ENCODE results near the gene PIK3AP1.

PIK3AP1 gene

GRCh38 chr10:96656839-96657238 lies 63.5 kb downstream of the PIK3AP1 start:
- H3K4me3 ChIP-seq (ENCODE audit: low read depth, low read length): no peak overlapping the region

DNA sequence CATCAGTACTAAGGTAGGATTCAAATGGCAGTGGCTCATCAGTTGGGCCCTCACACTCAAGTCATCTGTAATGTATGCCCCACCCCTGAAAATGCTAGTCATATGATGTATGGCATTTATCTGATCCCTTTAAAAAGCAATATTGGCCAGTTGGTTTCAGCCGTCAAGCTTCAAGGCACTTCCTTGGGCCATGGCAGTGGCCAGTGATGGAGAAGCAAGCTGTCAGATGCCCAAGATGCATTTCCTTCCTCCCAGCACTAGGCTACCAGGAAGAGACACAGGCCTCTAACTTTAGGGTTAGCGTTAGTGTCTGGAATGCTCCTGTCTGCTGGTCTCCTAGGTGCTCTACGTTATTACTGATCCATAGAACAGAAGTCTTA lies 64.1 kb downstream of the PIK3AP1 start:
- TF ChIP-seq, protein P1, sequence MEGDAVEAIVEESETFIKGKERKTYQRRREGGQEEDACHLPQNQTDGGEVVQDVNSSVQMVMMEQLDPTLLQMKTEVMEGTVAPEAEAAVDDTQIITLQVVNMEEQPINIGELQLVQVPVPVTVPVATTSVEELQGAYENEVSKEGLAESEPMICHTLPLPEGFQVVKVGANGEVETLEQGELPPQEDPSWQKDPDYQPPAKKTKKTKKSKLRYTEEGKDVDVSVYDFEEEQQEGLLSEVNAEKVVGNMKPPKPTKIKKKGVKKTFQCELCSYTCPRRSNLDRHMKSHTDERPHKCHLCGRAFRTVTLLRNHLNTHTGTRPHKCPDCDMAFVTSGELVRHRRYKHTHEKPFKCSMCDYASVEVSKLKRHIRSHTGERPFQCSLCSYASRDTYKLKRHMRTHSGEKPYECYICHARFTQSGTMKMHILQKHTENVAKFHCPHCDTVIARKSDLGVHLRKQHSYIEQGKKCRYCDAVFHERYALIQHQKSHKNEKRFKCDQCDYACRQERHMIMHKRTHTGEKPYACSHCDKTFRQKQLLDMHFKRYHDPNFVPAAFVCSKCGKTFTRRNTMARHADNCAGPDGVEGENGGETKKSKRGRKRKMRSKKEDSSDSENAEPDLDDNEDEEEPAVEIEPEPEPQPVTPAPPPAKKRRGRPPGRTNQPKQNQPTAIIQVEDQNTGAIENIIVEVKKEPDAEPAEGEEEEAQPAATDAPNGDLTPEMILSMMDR (IDR thresholded peaks at IDR 0.05; ENCODE audit: insufficient read depth, low read depth, low read length, missing control alignments): no peak
- no peak overlapping the region for H3K4me3 ChIP-seq (ENCODE audit: low read depth, low read length)
- no peak for DNase-seq (ENCODE audit: low read depth)

More at GRCh38 chr10:96656839-96657238, 63.5 kb downstream of the PIK3AP1 start:
- DNase-seq (ENCODE audit: low read depth): no peak
- TF ChIP-seq, protein P1 (IDR thresholded peaks at IDR 0.05; ENCODE audit: insufficient read depth, low read depth, low read length, missing control alignments): no peak

- TF ChIP-seq, protein P1 (IDR thresholded peaks at IDR 0.05; ENCODE audit: insufficient read depth, low read depth, low read length, missing control alignments): no peak
- DNase-seq (ENCODE audit: low read depth): no peak
- H3K4me3 ChIP-seq (ENCODE audit: low read depth, low read length): no peak overlapping the region
These were observed 64.7 kb downstream of the PIK3AP1 start for GRCh38 chr10:96655461-96656197.

DNA sequence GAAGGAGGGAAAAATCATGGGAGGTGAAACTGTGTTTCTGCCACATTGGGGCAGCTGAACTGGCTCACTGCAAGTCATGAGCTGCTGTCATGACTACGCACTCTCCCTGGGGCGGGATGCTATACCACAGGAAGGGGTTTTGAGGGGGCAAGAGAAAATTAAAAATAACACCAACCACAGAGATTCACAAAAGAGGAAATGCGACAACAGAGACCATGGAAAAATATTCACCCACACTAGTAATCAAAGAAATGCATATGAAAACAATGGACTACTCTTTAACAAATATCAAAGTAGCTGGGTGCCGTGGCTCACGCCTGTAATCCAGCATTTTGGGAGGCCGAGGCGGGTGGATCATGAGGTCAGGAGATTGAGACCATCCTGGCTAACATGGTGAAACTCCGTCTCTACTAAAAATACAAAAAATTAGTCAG lies 68.3 kb downstream of the PIK3AP1 start:
- peak; percentile 84 for DNase-seq (ENCODE audit: low read depth)
- TF ChIP-seq, protein P1 (IDR thresholded peaks at IDR 0.05; ENCODE audit: insufficient read depth, low read depth, low read length, missing control alignments): no peak
- no peak overlapping the region for H3K4me3 ChIP-seq (ENCODE audit: low read depth, low read length)

DNA sequence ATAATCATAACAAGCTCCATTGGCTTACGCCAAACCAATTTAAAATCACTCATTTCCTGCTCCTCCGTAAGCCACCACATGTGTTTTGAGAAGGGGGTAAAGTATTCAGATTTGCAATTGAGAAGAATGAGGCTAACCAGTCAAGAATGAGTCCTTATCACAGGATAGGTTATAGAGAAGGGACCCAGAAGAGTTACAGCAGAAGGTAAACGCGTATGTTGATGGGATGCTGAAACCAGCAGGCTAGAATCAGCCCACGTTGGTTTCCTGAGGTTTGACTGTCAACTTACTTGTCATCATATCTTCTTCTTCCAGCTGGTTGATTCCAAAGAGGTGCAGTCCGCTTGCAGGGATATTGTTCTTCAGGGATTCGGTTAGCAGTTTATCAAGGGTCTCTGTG lies 69.4 kb downstream of the PIK3AP1 start:
- DNase-seq (ENCODE audit: low read depth): no peak
- TF ChIP-seq, protein P1 (IDR thresholded peaks at IDR 0.05; ENCODE audit: insufficient read depth, low read depth, low read length, missing control alignments): no peak
- no peak overlapping the region for H3K4me3 ChIP-seq (ENCODE audit: low read depth, low read length)

DNA sequence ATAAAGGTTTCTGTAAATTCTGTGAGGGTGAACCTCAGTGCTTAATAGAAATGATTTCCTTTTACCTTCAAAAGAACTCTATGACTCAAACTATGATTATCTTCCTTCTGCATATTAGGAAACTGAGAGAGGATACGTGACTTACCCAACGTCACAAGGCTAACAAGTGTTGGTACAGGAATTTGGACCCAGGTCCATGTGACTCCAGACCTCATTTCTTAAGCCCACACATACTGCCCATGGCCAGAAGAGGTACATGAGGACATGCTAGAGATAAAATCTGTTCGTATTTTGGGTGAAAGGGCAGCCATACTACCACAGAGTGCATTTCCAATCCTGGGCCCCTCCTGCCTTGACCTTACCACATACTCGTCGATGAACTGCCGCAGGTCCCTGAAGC lies 72.0 kb downstream of the PIK3AP1 start:
- no peak for DNase-seq (ENCODE audit: low read depth)
- no peak overlapping the region for H3K4me3 ChIP-seq (ENCODE audit: low read depth, low read length)
- TF ChIP-seq, protein P1 (IDR thresholded peaks at IDR 0.05; ENCODE audit: insufficient read depth, low read depth, low read length, missing control alignments): no peak

GRCh38 chr10:96647466-96647865 lies 72.8 kb downstream of the PIK3AP1 start:
- DNase-seq (ENCODE audit: low read depth): no peak
- no peak overlapping the region for H3K4me3 ChIP-seq (ENCODE audit: low read depth, low read length)
- TF ChIP-seq, protein P1 (IDR thresholded peaks at IDR 0.05; ENCODE audit: insufficient read depth, low read depth, low read length, missing control alignments): no peak
